Nasal cavity respiratory epithelium epithelial cell of viscerocranial mucosa (primary cell): ENCODE data around the gene JPT1. TPM values are rescaled to one million over a fixed set of nuclear protein-coding genes. Genes with fewer than 3 reads are reported as not detected.

Source experiments
- total RNA-seq: library from RNA; depleted of rRNA; stranded (reverse); fragments of >200 nt; gene quantifications from 2 replicates; pipeline ENCODE4 v1.2.3, GENCODE V29; 2014

The JPT1 gene
- total RNA-seq, result 159 and 172 TPM in 2 replicates

GRCh38 chr17:75154195-75155106 is at the start of gene JPT1:
TSS of gene JPT1 (minus strand) at chr17:75154512. CDS start at chr17:75154397, 115 bp downstream.

GRCh38 chr17:75182569-75183436 is 28.5 kb upstream of the JPT1 start, which contains the start of gene SUMO2:
TSS of gene SUMO2 (minus strand) at chr17:75182959. CDS start at chr17:75182834, 125 bp downstream.

GRCh38 chr17:75131278-75132017 is 22.9 kb downstream of the JPT1 start, which contains the start of gene NT5C:
TSS of gene NT5C (minus strand) at chr17:75131742. CDS start at chr17:75131707, 35 bp downstream.

GRCh38 chr17:75109407-75110233 is 44.7 kb downstream of the JPT1 start, which contains the start of gene ARMC7:
TSS of gene ARMC7 (plus strand) at chr17:75109969. CDS start at chr17:75110289, 320 bp downstream.

GRCh38 chr17:75087558-75088453 is 66.5 kb downstream of the JPT1 start, which contains the start of gene SLC16A5:
TSS of gene SLC16A5 (plus strand) at chr17:75087954. CDS start at chr17:75093637, 5,683 bp downstream.

Other genes starting within 250 kb of the JPT1 start
- 3.3 and 3.4 TPM in 2 replicates for gene USH1G, start 231.3 kb downstream of the JPT1 start, total RNA-seq
- 0.34 TPM in 1 of 2 replicates, not detected in the other for gene OTOP2, start 230.2 kb downstream of the JPT1 start, total RNA-seq
- gene OTOP3, start 218.6 kb downstream of the JPT1 start, total RNA-seq, result 0.34 TPM in 1 of 2 replicates, not detected in the other
- 0.71 and 6.8 TPM in 2 replicates for gene HID1, start 181.8 kb downstream of the JPT1 start, total RNA-seq
- 6.2 and 12.5 TPM in 2 replicates for gene CDR2L, start 166.9 kb downstream of the JPT1 start, total RNA-seq
- 20.9 and 26.7 TPM in 2 replicates for gene MRPL58, start 141.8 kb downstream of the JPT1 start, total RNA-seq
- 159 and 181 TPM in 2 replicates for gene ATP5PD, start 107.5 kb downstream of the JPT1 start, total RNA-seq
- gene KCTD2, start 107.3 kb downstream of the JPT1 start, total RNA-seq, result 8.5 and 13.8 TPM in 2 replicates
- 19.1 and 20.5 TPM in 2 replicates for gene SLC16A5, start 66.6 kb downstream of the JPT1 start, total RNA-seq
- 2.7 and 4.3 TPM in 2 replicates for gene ARMC7, start 44.5 kb downstream of the JPT1 start, total RNA-seq
- 14.8 and 56.7 TPM in 2 replicates for gene NT5C, start 22.8 kb downstream of the JPT1 start, total RNA-seq
- 56.1 and 60.5 TPM in 2 replicates for gene SUMO2, start 28.4 kb upstream of the JPT1 start, total RNA-seq
- gene NUP85, start 51.2 kb upstream of the JPT1 start, total RNA-seq, result 14.4 and 25.3 TPM in 2 replicates
- 12.6 and 33.7 TPM in 2 replicates for gene GGA3, start 107.1 kb upstream of the JPT1 start, total RNA-seq
- 51.7 and 77.2 TPM in 2 replicates for gene MRPS7, start 107.4 kb upstream of the JPT1 start, total RNA-seq
- gene MIF4GD, start 116.7 kb upstream of the JPT1 start, total RNA-seq, result 14.2 and 37.6 TPM in 2 replicates
- gene SLC25A19, start 134.9 kb upstream of the JPT1 start, total RNA-seq, result 10.4 and 18.8 TPM in 2 replicates